CD4-positive, CD25-positive, alpha-beta regulatory T cell (primary cell): Measurements from ENCODE around the gene CD47. TPM values are rescaled to one million over a fixed set of nuclear protein-coding genes. Genes with fewer than 3 reads are reported as not detected.

Experiments used
- ATAC-seq, 2 donors: fragments of 150-1000 bp; cut with Tn5 transposase; one replicate each; pipeline ENCODE4 v1.10.0; 2021; ENCODE audit warnings: low read depth in 2 of 2, moderate number of reproducible peaks in 2 of 2, moderate library complexity in 1 of 2
- DNase-seq, 3 donors: peaks; one replicate each; pipeline versions ENCODE4 v3.0.0 to v3.0.0-alpha.2; 2012 to 2022; ENCODE audit warnings: mixed read lengths in 1 of 3
- H3K27ac ChIP-seq: one replicate; pipeline ENCODE4 v1.7.0; 2013; ENCODE audit warnings: mild to moderate bottlenecking, low read length; ENCODE audit not compliant: insufficient read depth, poor library complexity, severe bottlenecking
- H3K27me3 ChIP-seq: one replicate; pipeline ENCODE4 v1.7.0; 2013; ENCODE audit warnings: low read length; ENCODE audit not compliant: control insufficient read depth, insufficient read depth
- H3K36me3 ChIP-seq: one replicate; pipeline ENCODE4 v1.7.0; 2013; ENCODE audit warnings: mild to moderate bottlenecking, low read length, moderate library complexity; ENCODE audit not compliant: control insufficient read depth, insufficient read depth
- H3K4me1 ChIP-seq: 2 replicates; pipeline ENCODE4 v1.7.0; 2013; ENCODE audit warnings: mild to moderate bottlenecking, low read length; ENCODE audit not compliant: insufficient read depth, control insufficient read depth, poor library complexity, severe bottlenecking
- H3K4me3 ChIP-seq: one replicate; pipeline ENCODE4 v1.7.0; 2013; ENCODE audit warnings: low read depth, mild to moderate bottlenecking, low read length, moderate library complexity
- H3K9me3 ChIP-seq, 2 experiments: 1 replicate in 1 of 2; 2 replicates in 1 of 2; pipeline ENCODE4 v1.7.0; 2013; ENCODE audit warnings: low read length in 2 of 2, mild to moderate bottlenecking in 1 of 2, moderate library complexity in 1 of 2; ENCODE audit not compliant: control insufficient read depth in 2 of 2
- H3K27ac Mint-ChIP-seq, 3 donors: one replicate each; pipeline ENCODE4 v1.8.0; 2020 to 2022; ENCODE audit warnings: mild to moderate bottlenecking in 3 of 3, mixed read lengths in 3 of 3, moderate library complexity in 2 of 3
- H3K27me3 Mint-ChIP-seq: one replicate; pipeline ENCODE4 v1.8.0; 2022; ENCODE audit warnings: mild to moderate bottlenecking, mixed read lengths
- H3K36me3 Mint-ChIP-seq: one replicate; pipeline ENCODE4 v1.8.0; 2020; ENCODE audit warnings: mixed read lengths
- H3K4me1 Mint-ChIP-seq, 4 donors: one replicate each; pipeline ENCODE4 v1.8.0; 2020 to 2022; ENCODE audit warnings: mixed read lengths in 4 of 4, mild to moderate bottlenecking in 1 of 4
- H3K4me3 Mint-ChIP-seq, 4 donors: one replicate each; pipeline ENCODE4 v1.8.0; 2020 to 2022; ENCODE audit warnings: mild to moderate bottlenecking in 4 of 4, mixed read lengths in 4 of 4, moderate library complexity in 3 of 4
- H3K9me3 Mint-ChIP-seq, 7 donors: one replicate each; pipeline ENCODE4 v1.8.0; 2020 to 2022; ENCODE audit warnings: mixed read lengths in 7 of 7, mild to moderate bottlenecking in 3 of 7, moderate library complexity in 2 of 7
- polyA plus RNA-seq, 4 donors: library from polyadenylated mRNA; unstranded; fragments of 300-500 nt; fragmentation: Illumina TruSeq; gene quantifications; one replicate each; pipeline ENCODE4 v1.2.3, GENCODE V29; 2021
- total RNA-seq: library from RNA; stranded (reverse); gene quantifications from one replicate; pipeline ENCODE4 v1.2.3, GENCODE V29; 2022

CD47 gene
- total and polyA plus RNA-seq, 5 donors from 2014 or later = 209 to 424 (median 329) TPM

DNA sequence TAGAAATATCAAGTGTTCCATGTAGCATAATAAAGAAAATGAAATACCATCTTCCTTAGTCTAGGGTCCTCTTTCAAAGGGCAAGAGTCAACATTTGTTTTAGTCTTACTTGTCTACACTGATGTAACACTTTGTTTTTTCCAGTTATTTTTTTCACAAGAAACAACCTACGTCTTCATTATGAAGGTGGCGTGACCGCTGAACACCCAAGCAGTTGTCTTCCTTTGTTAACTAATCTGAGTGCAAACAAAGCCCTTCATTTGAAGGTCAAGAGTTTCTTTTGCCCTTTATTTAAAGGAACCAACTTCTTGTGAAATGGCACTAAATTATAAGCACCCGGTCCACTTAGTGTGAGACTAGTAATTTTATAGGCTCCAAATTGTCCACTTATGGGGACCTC, 73.2 kb downstream of the CD47 start:
- no peaks in the 10 kb centered on the region for H3K4me1 ChIP-seq
- Mint-ChIP-seq H3K27ac (no peak overlapping the region), H3K9me3 (peaks cover 0 to 4% (median 0%) of the 10 kb centered on the region in 7 donors), H3K4me3 (no peak overlapping the region), H3K4me1 (peaks cover 0 to 14% (median 5%) of the 10 kb centered on the region in 4 donors), H3K36me3 (peaks cover 20% of the 10 kb centered on the region), H3K27me3 (peaks cover 14% of the 10 kb centered on the region)
- ATAC-seq (no peak), DNase-seq (no peak)
- peaks cover 6% of the 10 kb centered on the region for H3K27me3 ChIP-seq
- no peaks in the 10 kb centered on the region for H3K36me3 ChIP-seq
- H3K27ac ChIP-seq = no peak overlapping the region
- H3K4me3 ChIP-seq = no peak overlapping the region
- no peaks in the 10 kb centered on the region for H3K9me3 ChIP-seq

GRCh38 chr3:108014943-108015342, 75.9 kb downstream of the CD47 start:
- no peaks in the 10 kb centered on the region for H3K9me3 ChIP-seq
- H3K36me3 Mint-ChIP-seq = peaks cover 17% of the 10 kb centered on the region
- H3K4me1 Mint-ChIP-seq = peaks cover 0 to 7% (median 2%) of the 10 kb centered on the region in 4 donors
- peaks cover 6% of the 10 kb centered on the region for H3K27me3 ChIP-seq
- no peaks in the 10 kb centered on the region for H3K36me3 ChIP-seq
- DNase-seq (no peak), ATAC-seq (no peak)
- H3K27ac ChIP-seq = no peak overlapping the region
- H3K9me3 Mint-ChIP-seq = peaks cover 0 to 1% (median 0%) of the 10 kb centered on the region in 7 donors
- peaks cover 14% of the 10 kb centered on the region for H3K27me3 Mint-ChIP-seq
- H3K4me1 ChIP-seq = no peaks in the 10 kb centered on the region
- no peak overlapping the region for H3K4me3 ChIP-seq
- no peak overlapping the region for H3K27ac Mint-ChIP-seq
- no peak overlapping the region for H3K4me3 Mint-ChIP-seq

- peaks cover 0 to 4% (median 3%) of the 10 kb centered on the region in 4 donors for H3K4me1 Mint-ChIP-seq
- ATAC-seq = no peak
- Histone ChIP-seq H3K9me3 (no peaks in the 10 kb centered on the region), H3K4me3 (no peak overlapping the region), H3K4me1 (no peaks in the 10 kb centered on the region), H3K27ac (no peak overlapping the region), H3K36me3 (no peaks in the 10 kb centered on the region), H3K27me3 (peaks cover 6% of the 10 kb centered on the region)
- peaks cover 20% of the 10 kb centered on the region for H3K27me3 Mint-ChIP-seq
- DNase-seq = no peak
- H3K4me3 Mint-ChIP-seq = no peak overlapping the region
- H3K27ac Mint-ChIP-seq = no peak overlapping the region
- H3K9me3 Mint-ChIP-seq = peaks cover 0 to 1% (median 0%) of the 10 kb centered on the region in 7 donors
- H3K36me3 Mint-ChIP-seq = peaks cover 16% of the 10 kb centered on the region
These were observed 77.4 kb downstream of the CD47 start for GRCh38 chr3:108013141-108014055.

DNA sequence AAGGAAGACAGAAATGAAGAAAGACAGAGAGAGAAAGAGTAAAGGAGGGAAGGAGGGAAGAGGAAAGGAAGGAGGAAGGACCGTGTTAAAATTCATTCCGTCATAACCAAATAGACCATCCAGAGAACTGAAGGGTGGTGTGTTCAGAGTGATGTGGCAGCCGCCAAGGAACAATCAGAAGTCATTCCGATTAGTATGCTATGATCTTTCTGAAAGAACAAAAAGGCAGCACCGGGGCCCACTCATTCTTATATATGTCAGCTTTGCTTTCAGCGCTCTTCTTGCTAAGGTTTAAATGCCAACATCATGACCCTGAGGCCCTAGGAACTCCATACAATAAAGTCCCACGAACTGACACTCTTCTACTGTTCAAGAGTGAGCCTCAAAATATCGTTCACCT, 78.5 kb downstream of the CD47 start:
- Histone ChIP-seq H3K27me3 (peaks cover 4% of the 10 kb centered on the region), H3K4me1 (no peaks in the 10 kb centered on the region), H3K27ac (no peak overlapping the region), H3K4me3 (no peak overlapping the region), H3K36me3 (no peaks in the 10 kb centered on the region), H3K9me3 (no peaks in the 10 kb centered on the region)
- Mint-ChIP-seq H3K9me3 (peaks cover 0 to 1% (median 0%) of the 10 kb centered on the region in 7 donors), H3K4me3 (no peak overlapping the region), H3K4me1 (peaks cover 0 to 4% (median 3%) of the 10 kb centered on the region in 4 donors), H3K27ac (no peak overlapping the region), H3K36me3 (peaks cover 16% of the 10 kb centered on the region), H3K27me3 (peaks cover 13% of the 10 kb centered on the region)
- DNase-seq = no peak
- no peak for ATAC-seq

DNA sequence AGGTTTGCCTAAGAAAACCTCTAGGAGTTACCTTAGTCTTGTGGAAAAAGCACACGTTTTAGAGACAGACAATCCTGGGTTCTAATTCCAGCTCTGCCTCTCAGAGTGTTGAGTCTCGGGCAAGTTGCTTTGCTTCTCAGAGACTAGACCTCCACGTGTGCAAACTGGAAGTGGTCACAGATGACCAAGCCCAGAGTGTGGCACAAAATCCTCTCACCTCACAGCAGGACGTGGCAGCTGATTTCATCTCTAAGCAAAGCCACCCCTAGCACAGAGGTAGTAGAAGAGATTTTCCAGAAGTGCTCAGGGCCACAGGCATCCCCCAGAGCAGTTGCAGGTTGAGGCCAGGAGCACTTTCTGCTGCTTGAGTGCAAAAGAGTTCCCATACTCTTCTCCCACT, 79.2 kb downstream of the CD47 start:
- no peak for ATAC-seq
- H3K9me3 Mint-ChIP-seq = peaks cover 0 to 1% (median 0%) of the 10 kb centered on the region in 7 donors
- Histone ChIP-seq H3K4me1 (no peaks in the 10 kb centered on the region), H3K36me3 (no peaks in the 10 kb centered on the region), H3K4me3 (no peak overlapping the region), H3K27ac (no peak overlapping the region), H3K27me3 (peaks cover 3% of the 10 kb centered on the region), H3K9me3 (no peaks in the 10 kb centered on the region)
- DNase-seq = no peak
- peaks cover 0 to 3% (median 1%) of the 10 kb centered on the region in 4 donors for H3K4me1 Mint-ChIP-seq
- no peak overlapping the region for H3K4me3 Mint-ChIP-seq
- H3K27ac Mint-ChIP-seq = no peak overlapping the region
- H3K27me3 Mint-ChIP-seq = peaks cover 14% of the 10 kb centered on the region
- H3K36me3 Mint-ChIP-seq = peaks cover 13% of the 10 kb centered on the region

DNA sequence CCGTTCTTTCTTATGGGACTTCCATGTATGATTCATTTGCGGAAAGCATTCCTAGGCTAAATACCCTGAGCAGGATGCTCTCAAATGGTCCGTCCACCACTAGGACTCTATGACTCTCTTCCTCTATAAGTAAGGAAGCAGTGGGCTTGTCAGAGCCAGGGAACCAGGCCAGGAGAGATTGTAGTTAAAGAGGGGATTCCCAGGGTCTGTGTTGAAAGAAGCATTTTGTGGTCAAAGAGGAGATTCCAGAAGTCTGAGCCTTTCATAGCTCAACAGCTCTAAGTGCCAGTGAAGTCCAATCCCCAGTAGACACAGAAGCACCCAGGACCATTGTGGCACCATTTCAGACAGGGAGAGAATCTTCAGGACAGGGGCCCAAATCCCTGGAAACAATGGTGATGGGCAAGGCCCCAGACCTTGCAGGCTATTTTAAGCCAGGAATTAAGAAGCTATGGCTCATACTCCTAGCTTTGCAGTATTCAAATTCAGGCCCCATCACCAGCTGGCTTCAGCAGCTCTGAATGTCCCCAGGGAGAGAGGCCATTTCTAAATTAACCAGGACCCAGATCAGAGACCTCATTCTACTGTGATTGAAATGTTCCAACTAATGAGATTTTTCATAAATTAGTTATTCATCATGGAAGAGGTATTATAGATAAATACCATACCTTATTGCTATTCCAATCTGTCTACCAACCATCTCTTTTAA, 81.7 kb downstream of the CD47 start:
- Mint-ChIP-seq H3K27ac (no peak overlapping the region), H3K4me1 (peaks cover 0 to 7% (median 4%) of the 10 kb centered on the region in 4 donors), H3K36me3 (peaks cover 8% of the 10 kb centered on the region), H3K4me3 (no peak overlapping the region), H3K9me3 (peaks cover 0 to 2% (median 0%) of the 10 kb centered on the region in 7 donors), H3K27me3 (peaks cover 10% of the 10 kb centered on the region)
- no peaks in the 10 kb centered on the region for H3K36me3 ChIP-seq
- H3K9me3 ChIP-seq = no peaks in the 10 kb centered on the region
- H3K4me1 ChIP-seq = no peaks in the 10 kb centered on the region
- H3K27me3 ChIP-seq = peaks cover 2% of the 10 kb centered on the region
- no peak for DNase-seq
- no peak overlapping the region for H3K4me3 ChIP-seq
- no peak overlapping the region for H3K27ac ChIP-seq
- no peak for ATAC-seq

- H3K36me3 Mint-ChIP-seq = peaks cover 6% of the 10 kb centered on the region
- Histone ChIP-seq H3K27ac (no peak overlapping the region), H3K27me3 (peaks cover 2% of the 10 kb centered on the region), H3K36me3 (no peaks in the 10 kb centered on the region), H3K4me3 (no peak overlapping the region), H3K9me3 (no peaks in the 10 kb centered on the region), H3K4me1 (no peaks in the 10 kb centered on the region)
- DNase-seq (no peak), ATAC-seq (no peak)
- peaks cover 0 to 7% (median 4%) of the 10 kb centered on the region in 4 donors for H3K4me1 Mint-ChIP-seq
- H3K4me3 Mint-ChIP-seq = no peak overlapping the region
- peaks cover 10% of the 10 kb centered on the region for H3K27me3 Mint-ChIP-seq
- no peak overlapping the region for H3K27ac Mint-ChIP-seq
- peaks cover 0 to 2% (median 0%) of the 10 kb centered on the region in 7 donors for H3K9me3 Mint-ChIP-seq
These were observed 82.7 kb downstream of the CD47 start for GRCh38 chr3:108008106-108008505.
